ENCODE measurements around the gene SPO11.

The SPO11 gene

GRCh38 chr20:57391439-57392301 is 62.1 kb downstream of the SPO11 start:
- DNase-seq (ENCODE audit: low read depth in 2 of 2) = no peak

DNA sequence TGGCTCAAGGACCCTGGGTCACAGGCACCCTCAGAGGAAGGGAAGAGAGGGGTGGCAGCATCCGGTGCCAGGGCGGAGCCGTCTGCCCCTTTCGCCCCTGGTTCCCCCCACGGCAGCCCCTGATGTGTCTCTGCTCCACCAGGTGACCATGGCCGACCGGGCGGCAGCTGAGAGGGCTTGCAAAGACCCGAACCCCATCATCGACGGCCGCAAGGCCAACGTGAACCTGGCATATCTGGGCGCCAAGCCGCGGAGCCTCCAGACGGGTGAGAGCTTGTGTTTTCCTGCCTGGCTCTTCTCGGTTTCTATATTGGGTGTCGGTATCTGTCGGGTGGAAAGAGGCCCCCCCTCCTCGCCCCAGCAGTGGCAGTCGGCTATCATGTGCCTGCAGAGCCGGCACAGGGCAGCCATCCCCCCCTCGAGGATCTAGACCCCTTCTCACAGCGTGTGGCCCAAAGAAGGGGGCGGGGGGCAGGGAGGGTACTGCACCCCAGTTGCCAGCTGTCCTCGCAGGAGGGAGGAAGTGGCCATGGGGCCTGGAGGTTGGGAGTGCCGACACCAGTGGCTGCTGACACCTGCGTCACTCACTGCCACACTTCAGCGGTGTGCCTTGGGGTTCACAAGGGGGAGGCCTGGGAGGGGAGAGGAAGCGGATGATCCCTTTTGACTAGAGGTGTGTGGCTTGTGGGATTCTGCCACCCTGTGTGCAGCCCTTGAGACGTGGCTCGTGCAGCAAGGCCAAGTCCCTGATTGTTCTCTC is 63.1 kb downstream of the SPO11 start:
- peak; percentile 52 to 62 for DNase-seq (ENCODE audit: low read depth in 2 of 2)

All from activated CD8-positive, alpha-beta memory T cell treated with anti-CD3 and anti-CD28 coated beads for 4 hours (primary cell).